Hippocampal formation (tissue), 2 donors: ENCODE measurements around the gene SV2C.
"Not testable (repeated sequence)": the region's sequence is repeated elsewhere in the genome, so short reads cannot be mapped to it uniquely, and the experiment has no call there.

Experiments used
- DNase-seq, 2 donors: peaks; one replicate each; lab custom pipeline; 2025; lab: John Stamatoyannopoulos, UW

The SV2C gene

GRCh38 chr5:76298852-76299251 is 215.7 kb downstream of the SV2C start:
- DNase-seq: no peak

- DNase-seq: no peak
Observed at GRCh38 chr5:76299592-76299991, 216.4 kb downstream of the SV2C start.

GRCh38 chr5:76301932-76302331 is 218.7 kb downstream of the SV2C start:
- DNase-seq: not testable (repeated sequence)

GRCh38 chr5:76302661-76303060 is 219.5 kb downstream of the SV2C start:
- not testable (repeated sequence) for DNase-seq

DNA sequence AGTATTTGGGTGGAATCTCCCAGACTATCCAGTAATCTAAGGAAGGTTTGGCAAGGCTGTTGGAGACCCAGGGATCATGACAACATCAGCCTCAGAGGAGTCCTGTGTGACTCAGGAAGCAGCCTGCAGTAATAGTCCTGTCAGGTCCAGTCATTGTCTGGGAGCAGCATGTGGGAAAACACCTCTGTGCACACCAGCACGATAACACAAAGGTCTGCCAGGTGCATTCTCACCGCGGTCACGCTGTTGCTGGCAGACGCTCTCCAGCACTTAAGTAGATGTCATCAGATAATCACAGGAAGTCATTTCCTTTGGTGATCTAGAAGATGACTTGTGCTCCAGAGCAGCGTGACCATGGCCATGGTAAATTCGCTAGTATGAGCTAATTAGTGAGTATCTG is 220.7 kb downstream of the SV2C start:
- no peak for DNase-seq

- no peak for DNase-seq
Observed at GRCh38 chr5:76305269-76305668, 222.1 kb downstream of the SV2C start.

DNA sequence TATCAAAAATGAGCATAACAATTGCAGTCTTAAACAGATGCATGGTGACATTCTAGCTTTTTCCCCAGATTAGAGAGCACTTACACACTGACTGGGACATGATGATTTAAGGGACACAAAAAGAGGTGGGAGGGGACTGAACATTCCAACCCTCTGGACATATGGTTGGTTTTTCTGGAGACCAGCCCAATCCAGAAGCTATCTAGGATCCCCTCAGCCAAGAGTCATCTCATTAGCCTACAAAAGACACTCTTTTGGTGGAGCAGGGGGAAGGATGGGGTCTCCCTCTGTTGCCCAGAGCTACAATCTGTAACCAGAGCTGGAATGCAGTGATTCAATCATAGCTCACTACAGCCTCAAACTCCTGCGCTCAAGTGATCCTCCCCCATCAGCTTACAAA is 222.6 kb downstream of the SV2C start:
- no peak for DNase-seq

GRCh38 chr5:76310208-76310607 is 227.0 kb downstream of the SV2C start:
- DNase-seq: no peak

GRCh38 chr5:76312783-76313182 is 229.6 kb downstream of the SV2C start:
- no peak for DNase-seq

GRCh38 chr5:76314643-76315042 is 231.5 kb downstream of the SV2C start:
- no peak for DNase-seq

DNA sequence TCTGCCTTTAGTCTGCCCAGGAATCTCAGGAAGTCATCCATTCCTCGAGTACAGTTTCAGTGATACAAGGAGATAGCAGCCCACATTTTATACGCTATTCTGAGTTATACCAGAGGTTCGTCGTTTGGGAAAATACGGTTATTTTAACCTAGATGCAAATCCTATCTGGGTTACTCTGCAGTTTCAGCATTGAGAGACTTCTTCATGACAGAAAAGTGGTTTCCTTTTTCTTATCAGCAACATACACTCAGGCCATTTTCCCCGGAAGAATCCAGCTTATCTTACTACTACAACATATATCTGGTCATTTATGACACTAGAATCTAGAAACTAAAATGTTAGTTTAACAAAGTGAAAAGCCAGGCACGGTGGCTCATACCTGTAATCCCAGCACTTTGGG is 236.5 kb downstream of the SV2C start:
- DNase-seq: no peak

GRCh38 chr5:76323494-76323893 is 240.3 kb downstream of the SV2C start:
- not testable (repeated sequence) for DNase-seq

GRCh38 chr5:76325326-76325725 is 242.1 kb downstream of the SV2C start:
- DNase-seq: no peak

DNA sequence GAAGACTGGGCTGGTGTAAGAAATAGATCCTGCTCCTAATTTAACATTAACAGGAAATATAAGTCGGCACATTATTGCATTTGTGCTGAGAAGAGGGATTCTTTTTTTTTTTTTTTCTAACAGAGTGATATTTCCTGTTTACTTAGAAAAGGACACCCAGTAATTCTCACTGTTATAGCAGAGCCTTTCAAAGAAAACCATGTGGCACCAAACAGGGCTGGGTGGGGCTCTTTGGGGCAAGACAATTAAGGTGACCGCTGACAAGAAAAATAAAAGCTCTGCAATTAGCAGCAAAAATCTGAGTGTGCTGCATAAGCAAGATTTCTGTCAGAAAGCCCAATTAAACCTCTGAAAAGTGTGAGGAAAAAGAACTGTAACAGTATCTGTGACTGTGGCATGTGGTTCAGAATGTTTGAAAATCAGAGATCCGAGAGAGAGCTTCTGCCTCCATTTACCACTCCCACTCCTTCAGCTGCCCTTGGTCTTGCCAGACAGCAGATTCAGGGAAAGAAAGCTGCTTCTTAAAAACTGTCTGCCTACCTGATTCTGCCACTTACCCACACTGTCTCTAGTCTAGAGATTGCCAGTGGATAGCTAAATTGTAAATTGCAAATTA is 242.8 kb downstream of the SV2C start:
- no peak for DNase-seq

GRCh38 chr5:76326577-76327302 is 243.6 kb downstream of the SV2C start:
- DNase-seq: no peak

GRCh38 chr5:76329346-76329745 is 246.2 kb downstream of the SV2C start:
- no peak for DNase-seq

DNA sequence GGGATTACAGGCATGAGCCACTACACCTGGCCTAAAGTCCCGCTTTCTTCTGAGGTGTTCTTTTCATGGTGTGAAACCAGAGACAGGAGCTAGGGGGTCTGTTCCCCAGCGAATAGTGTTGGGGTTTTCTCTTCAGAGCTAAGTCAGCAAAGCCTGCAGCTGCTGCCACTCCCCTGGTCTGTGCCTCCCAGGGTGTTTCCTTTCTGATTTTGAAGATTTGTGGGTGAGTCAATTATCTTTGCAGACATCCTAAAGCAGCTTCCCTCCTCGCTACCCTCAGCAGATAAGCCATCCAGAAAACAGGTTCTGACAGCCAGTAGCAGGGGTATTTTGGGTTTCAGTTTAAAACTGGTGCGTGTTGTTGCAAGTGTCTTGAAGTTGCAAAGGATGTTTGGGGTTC is 247.9 kb downstream of the SV2C start:
- DNase-seq: no peak

GRCh38 chr5:76332102-76332501 is 248.9 kb downstream of the SV2C start:
- DNase-seq: no peak

DNA sequence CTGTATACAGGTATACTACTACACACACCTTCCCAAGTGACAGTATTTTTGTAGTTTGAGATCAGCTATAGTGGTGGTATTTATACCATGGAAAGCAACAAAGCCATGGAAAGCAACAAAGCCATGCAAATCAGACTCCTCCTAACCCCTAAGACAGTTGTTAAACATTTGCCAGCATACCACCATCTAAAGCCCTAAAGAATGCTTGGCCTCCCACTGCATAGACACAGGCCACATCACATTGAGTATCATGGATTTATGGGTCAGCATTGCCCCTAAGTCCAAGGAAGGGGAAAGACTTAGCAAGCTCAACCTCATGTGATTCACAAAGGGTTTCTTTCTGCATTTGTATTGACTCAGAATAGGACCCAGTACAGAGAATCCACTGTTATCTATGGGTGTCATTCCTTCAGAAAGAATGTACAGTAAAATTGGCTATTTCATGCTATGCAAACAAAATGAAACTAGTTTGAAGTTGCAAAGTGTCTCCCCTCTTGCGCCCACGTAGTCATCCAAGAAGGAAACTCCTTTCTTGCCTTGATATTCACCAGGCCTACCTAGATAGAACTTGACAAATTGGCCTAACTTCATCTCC is 249.5 kb downstream of the SV2C start:
- DNase-seq: no peak

DNA sequence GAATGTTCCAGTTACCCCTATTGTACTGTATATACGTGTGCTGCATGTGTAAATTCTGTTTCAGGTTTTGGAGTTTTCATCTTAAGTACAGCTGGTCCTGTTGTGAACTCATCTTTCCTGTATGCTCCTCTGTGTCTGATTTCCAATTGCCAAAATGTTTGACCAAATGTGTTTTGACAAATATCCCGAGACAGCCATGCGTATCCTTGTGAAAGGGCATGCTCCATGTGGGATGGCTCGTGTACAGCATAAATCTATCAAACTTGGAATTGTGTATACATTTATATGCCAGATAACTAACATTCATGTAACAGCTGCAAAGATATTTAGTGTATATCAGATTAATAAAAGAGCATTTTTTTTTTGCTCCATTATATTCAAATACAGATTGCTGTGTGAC is 250.4 kb downstream of the SV2C start:
- no peak for DNase-seq

- DNase-seq: no peak
Observed at GRCh38 chr5:76334574-76334973, 251.4 kb downstream of the SV2C start.

DNA sequence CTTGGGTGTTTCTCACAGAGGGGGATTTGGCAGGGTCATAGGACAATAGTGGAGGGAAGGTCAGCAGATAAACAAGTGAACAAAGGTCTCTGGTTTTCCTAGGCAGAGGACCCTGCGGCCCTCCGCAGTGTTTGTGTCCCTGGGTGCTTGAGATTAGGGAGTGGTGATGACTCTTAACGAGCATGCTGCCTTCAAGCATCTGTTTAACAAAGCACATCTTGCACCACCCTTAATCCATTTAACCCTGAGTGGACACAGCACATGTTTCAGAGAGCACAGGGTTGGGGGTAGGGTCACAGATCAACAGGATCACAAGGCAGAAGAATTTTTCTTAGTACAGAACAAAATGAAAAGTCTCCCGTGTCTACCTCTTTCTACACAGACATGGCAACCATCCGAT is 252.3 kb downstream of the SV2C start:
- not testable (repeated sequence) for DNase-seq

DNA sequence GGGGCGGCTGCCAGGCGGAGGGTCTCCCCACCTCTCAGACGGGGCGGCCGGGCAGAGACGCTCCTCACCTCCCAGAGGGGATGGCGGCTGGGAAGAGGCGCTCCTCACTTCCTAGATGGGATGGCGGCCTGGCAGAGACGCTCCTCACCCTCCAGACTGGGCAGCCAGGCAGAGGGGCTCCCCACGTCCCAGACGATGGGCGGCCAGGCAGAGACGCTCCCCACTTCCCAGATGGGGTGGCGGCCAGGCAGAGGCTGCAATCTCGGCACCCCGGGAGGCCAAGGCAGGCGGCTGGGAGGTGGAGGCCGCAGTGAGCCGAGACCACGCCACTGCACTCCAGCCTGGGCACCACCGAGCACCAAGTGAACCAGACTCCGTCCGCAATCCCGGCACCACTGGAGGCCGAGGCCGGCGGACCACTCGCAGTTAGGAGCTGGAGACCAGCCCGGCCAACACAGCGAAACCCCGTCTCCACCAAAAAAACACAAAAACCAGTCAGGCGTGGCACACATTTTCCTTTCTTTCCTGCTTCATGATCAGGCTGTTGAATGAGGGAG is 253.1 kb downstream of the SV2C start:
- not testable (repeated sequence) for DNase-seq
